SK-N-MC (cell line): ENCODE measurements around the gene ADAMTSL1.

Experiments
- EZH2 ChIP-seq: fragments of 200-600 bp; sonication (generic); IDR thresholded peaks from one replicate; pipeline ENCODE4 v1.6.1; 2017; ENCODE audit warnings: antibody characterized with exemption
- FOXP2 ChIP-seq: optimal IDR thresholded peaks from 2 replicates; pipeline ENCODE3; 2011; ENCODE audit warnings: mild to moderate bottlenecking, moderate library complexity; ENCODE audit not compliant: insufficient read depth; ENCODE audit errors: extremely low read length, control extremely low read depth
- POLR2AphosphoS5 ChIP-seq: IDR thresholded peaks from 2 replicates; pipeline ENCODE4 v1.6.1; 2012; ENCODE audit warnings: mild to moderate bottlenecking, low read depth, low read length, borderline replicate concordance

DNA sequence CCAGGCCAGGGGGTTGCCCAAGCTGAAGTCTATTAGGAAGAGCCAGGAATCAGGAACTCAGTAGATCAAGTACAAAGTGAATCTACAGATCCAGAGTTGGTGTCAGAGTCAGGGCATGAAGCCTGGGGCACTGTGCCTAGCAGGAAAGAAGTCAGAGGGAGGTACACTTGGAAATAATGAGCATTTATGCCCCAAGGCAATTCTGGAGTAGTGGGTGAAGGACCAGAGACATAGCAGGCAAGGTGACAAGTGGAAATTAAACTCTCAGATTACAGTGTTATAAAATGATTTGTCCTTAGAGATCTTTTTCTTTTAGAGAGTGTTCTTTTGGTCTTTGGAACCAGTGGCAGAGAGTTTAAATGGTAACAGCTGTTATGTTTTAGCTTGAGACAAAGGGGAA is 138.0 kb downstream of the ADAMTSL1 start:
- TF ChIP-seq POLR2AphosphoS5 (no peak), EZH2 (no peak), FOXP2 (no peak)
